Activated T-cell treated with anti-CD3 and anti-CD28 coated beads, Interleukin-2, amount 50 U/mL, for 4 hours (primary cell): ENCODE measurements around the gene HSPA1B. TPM values are rescaled to one million over a fixed set of nuclear protein-coding genes. Genes with fewer than 3 reads are reported as not detected.

Experiments
- total RNA-seq, 3 donors: library from RNA; stranded (reverse); gene quantifications; one replicate each; pipeline ENCODE4 v1.2.1, GENCODE V29; 2021

The HSPA1B gene
- total RNA-seq, 3 donors from 2014 or later = 76.1 to 97.7 (median 93.0) TPM

Other genes with a start within 250 kb of the HSPA1B start
- gene LTB, start 245.3 kb upstream of the HSPA1B start, total RNA-seq = 100 to 1,000 TPM; 161 to 210 (median 186) TPM
- gene LST1, start 241.5 kb upstream of the HSPA1B start, total RNA-seq = 1 to 10 TPM; 4.8 to 7.9 (median 7.0) TPM
- gene NCR3, start 234.7 kb upstream of the HSPA1B start, total RNA-seq = 10 to 100 TPM in 1 of 3 donors, 1 to 10 TPM in 2; 6.0 to 27.3 (median 8.4) TPM
- gene AIF1, start 212.5 kb upstream of the HSPA1B start, total RNA-seq = 10 to 100 TPM; 18.5 to 57.5 (median 36.5) TPM
- 100 to 1,000 TPM; 290 to 309 (median 306) TPM for gene PRRC2A, start 207.0 kb upstream of the HSPA1B start, total RNA-seq
- 100 to 1,000 TPM; 403 to 418 (median 411) TPM for gene BAG6, start 175.1 kb upstream of the HSPA1B start, total RNA-seq
- gene APOM, start 171.8 kb upstream of the HSPA1B start, total RNA-seq = 1 to 10 TPM; 1.8 to 2.8 (median 2.1) TPM
- 10 to 100 TPM; 17.1 to 18.3 (median 18.2) TPM for gene C6orf47, start 167.0 kb upstream of the HSPA1B start, total RNA-seq
- gene GPANK1, start 162.7 kb upstream of the HSPA1B start, total RNA-seq = 10 to 100 TPM; 34.9 to 37.8 (median 37.5) TPM
- 100 to 1,000 TPM; 301 to 311 (median 307) TPM for gene CSNK2B, start 161.7 kb upstream of the HSPA1B start, total RNA-seq
- gene LY6G5B, start 157.8 kb upstream of the HSPA1B start, total RNA-seq = 10 to 100 TPM; 22.6 to 24.0 (median 22.9) TPM
- 1 to 10 TPM; 2.3 to 3.8 (median 3.1) TPM for gene LY6G5C, start 146.7 kb upstream of the HSPA1B start, total RNA-seq
- 10 to 100 TPM; 33.9 to 38.1 (median 35.2) TPM for gene ABHD16A, start 124.4 kb upstream of the HSPA1B start, total RNA-seq
- gene LY6G6F, start 120.9 kb upstream of the HSPA1B start, total RNA-seq = not detected
- not detected for gene LY6G6D, start 112.4 kb upstream of the HSPA1B start, total RNA-seq
- gene LY6G6C, start 106.0 kb upstream of the HSPA1B start, total RNA-seq = not detected
- gene MPIG6B, start 104.4 kb upstream of the HSPA1B start, total RNA-seq = under 1 TPM in 2 of 3 donors, not detected in 1; 0.33 to 0.55 TPM
- 1 to 10 TPM; 3.4 to 3.9 (median 3.5) TPM for gene DDAH2, start 98.4 kb upstream of the HSPA1B start, total RNA-seq
- 100 to 1,000 TPM; 344 to 370 (median 353) TPM for gene CLIC1, start 91.2 kb upstream of the HSPA1B start, total RNA-seq
- gene MSH5, start 87.7 kb upstream of the HSPA1B start, total RNA-seq = 10 to 100 TPM; 30.9 to 35.4 (median 34.3) TPM
- 10 to 100 TPM in 2 of 3 donors, 1 to 10 TPM in 1; 9.4 to 12.2 (median 12.1) TPM for gene SAPCD1, start 65.1 kb upstream of the HSPA1B start, total RNA-seq
- gene VWA7, start 50.4 kb upstream of the HSPA1B start, total RNA-seq = 1 to 10 TPM; 1.4 TPM
- 100 to 1,000 TPM; 231 to 263 (median 234) TPM for gene VARS1, start 32.0 kb upstream of the HSPA1B start, total RNA-seq
- gene LSM2, start 20.8 kb upstream of the HSPA1B start, total RNA-seq = 100 to 1,000 TPM; 163 to 192 (median 184) TPM
- gene HSPA1L, start 12.5 kb upstream of the HSPA1B start, total RNA-seq = 1 to 10 TPM; 1.6 to 1.8 (median 1.7) TPM
- 10 to 100 TPM; 33.3 to 38.1 (median 34.2) TPM for gene HSPA1A, start 12.2 kb upstream of the HSPA1B start, total RNA-seq
- 10 to 100 TPM; 25.6 to 26.7 (median 26.0) TPM for gene NEU1, start 35.1 kb downstream of the HSPA1B start, total RNA-seq
- gene SLC44A4, start 51.3 kb downstream of the HSPA1B start, total RNA-seq = under 1 TPM; 0.13 to 0.60 (median 0.20) TPM
- gene EHMT2, start 70.0 kb downstream of the HSPA1B start, total RNA-seq = 10 to 100 TPM; 52.8 to 70.9 (median 67.8) TPM
- 1 to 10 TPM; 3.5 to 6.1 (median 5.4) TPM for gene ZBTB12, start 74.3 kb downstream of the HSPA1B start, total RNA-seq
- 1 to 10 TPM in 1 of 3 donors, under 1 TPM in 2; 0.56 to 1.0 (median 0.95) TPM for gene C2, start 100.0 kb downstream of the HSPA1B start, total RNA-seq
- 1 to 10 TPM in 2 of 3 donors, under 1 TPM in 1; 0.42 to 1.5 (median 1.4) TPM for gene CFB, start 118.4 kb downstream of the HSPA1B start, total RNA-seq
- 100 to 1,000 TPM; 107 to 111 (median 109) TPM for gene NELFE, start 131.2 kb downstream of the HSPA1B start, total RNA-seq
- gene SKIC2, start 131.4 kb downstream of the HSPA1B start, total RNA-seq = 100 to 1,000 TPM; 123 to 157 (median 132) TPM
- gene DXO, start 144.4 kb downstream of the HSPA1B start, total RNA-seq = 1 to 10 TPM; 7.1 to 9.0 (median 8.9) TPM
- 1 to 10 TPM; 4.3 to 5.9 (median 5.3) TPM for gene C4A, start 154.3 kb downstream of the HSPA1B start, total RNA-seq
- gene C4B, start 187.1 kb downstream of the HSPA1B start, total RNA-seq = 1 to 10 TPM; 4.9 to 5.3 (median 5.2) TPM
- 1 to 10 TPM in 1 of 3 donors, under 1 TPM in 2; 0.74 to 1.0 (median 0.84) TPM for gene CYP21A2, start 210.7 kb downstream of the HSPA1B start, total RNA-seq